Measurements from ENCODE around the gene EXOC3. TPM values are rescaled to one million over a fixed set of nuclear protein-coding genes. Genes with fewer than 3 reads are reported as not detected.

The EXOC3 gene
- total RNA-seq, 1 donor from 2014 or later, result 73.5 TPM

DNA sequence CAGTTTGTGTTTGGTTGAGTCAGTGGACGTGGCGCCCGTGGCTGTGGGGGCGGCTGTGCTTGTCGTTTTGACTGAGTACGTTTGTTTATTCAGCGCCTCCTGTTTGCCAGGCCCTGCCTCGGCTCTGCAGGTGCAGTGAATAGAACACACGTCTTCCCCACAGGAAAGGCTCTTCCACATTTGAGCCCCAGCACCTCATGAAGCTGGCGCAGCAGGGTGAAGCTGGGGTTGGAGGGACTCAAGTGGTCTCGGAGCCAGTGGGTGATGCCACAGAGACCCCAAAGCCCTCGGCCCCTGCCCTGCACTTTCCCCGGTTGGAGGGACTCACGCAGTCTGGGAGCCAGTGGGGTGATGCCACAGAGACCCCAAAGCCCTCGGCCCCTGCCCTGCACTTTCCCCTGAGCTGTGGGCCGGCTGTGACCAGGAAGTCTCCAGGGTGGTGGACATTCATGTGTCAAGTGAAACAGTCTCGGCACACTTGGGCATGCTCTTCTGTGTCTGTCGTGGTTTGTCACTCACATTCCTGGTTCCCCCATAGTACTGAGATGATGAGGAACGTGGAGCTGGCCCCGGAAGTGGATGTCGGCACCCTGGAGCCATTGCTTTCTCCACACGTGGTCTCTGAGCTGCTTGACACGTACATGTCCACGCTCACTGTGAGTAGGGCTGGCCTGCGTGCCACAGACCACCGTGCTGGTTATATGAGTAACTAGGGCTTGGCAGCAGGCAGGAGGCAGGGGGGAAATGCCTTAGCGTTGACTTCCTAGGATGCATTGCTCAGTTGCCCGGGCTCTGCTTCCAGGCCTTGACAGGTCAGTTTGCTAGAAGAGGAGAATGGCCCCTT, 13.6 kb downstream of the EXOC3 start:
- H3K27ac Mint-ChIP-seq, result no peak overlapping the region
- DNase-seq (ENCODE audit: low spot score in 2 of 2, unreplicated experiment in 2 of 2), result no peak

DNA sequence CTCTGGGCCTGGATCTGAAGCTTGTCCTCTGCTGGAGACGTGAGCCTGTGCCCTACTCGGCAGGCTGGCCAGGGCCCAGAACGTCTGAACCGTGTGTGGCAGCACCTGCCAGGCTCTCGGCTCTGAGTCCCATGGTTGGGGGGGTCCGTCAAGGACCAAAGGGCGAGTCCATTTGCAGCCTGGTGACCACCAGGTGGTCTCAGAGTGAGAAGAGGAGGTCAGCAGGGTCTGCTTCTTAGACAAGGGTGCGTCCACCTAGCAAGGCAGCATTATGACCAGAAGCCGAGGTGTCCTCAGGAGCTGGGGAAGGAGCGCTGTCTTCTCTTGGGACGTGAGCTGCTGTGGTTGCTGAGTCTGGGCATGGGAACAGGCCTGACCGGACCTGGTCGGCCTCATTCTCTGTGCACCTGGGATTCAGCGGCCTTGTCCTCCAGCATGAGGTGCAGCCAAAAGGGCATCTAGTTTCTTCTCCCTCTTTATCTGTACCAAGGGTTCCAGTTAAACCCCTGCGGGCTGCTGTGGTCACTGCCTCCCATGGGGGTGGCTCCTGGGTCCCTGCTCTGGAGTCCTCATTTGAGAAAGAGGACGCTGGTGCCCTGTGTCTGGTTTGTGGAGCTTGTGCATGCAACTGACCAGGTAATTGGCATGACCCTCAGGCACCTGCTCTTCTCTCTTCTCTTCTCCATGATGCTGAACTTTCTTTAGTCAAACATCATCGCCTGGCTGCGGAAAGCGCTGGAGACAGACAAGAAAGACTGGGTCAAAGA, 14.4 kb downstream of the EXOC3 start:
- peaks cover 53% of the 10 kb centered on the region for H3K36me3 Mint-ChIP-seq

More for the DNA sequence above, 13.6 kb downstream of the EXOC3 start:
- TF ChIP-seq, protein P1, sequence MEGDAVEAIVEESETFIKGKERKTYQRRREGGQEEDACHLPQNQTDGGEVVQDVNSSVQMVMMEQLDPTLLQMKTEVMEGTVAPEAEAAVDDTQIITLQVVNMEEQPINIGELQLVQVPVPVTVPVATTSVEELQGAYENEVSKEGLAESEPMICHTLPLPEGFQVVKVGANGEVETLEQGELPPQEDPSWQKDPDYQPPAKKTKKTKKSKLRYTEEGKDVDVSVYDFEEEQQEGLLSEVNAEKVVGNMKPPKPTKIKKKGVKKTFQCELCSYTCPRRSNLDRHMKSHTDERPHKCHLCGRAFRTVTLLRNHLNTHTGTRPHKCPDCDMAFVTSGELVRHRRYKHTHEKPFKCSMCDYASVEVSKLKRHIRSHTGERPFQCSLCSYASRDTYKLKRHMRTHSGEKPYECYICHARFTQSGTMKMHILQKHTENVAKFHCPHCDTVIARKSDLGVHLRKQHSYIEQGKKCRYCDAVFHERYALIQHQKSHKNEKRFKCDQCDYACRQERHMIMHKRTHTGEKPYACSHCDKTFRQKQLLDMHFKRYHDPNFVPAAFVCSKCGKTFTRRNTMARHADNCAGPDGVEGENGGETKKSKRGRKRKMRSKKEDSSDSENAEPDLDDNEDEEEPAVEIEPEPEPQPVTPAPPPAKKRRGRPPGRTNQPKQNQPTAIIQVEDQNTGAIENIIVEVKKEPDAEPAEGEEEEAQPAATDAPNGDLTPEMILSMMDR (IDR thresholded peaks at IDR 0.05; ENCODE audit: unreplicated experiment), result no peak
- Mint-ChIP-seq H3K36me3 (peaks cover 53% of the 10 kb centered on the region), H3K4me3 (no peak overlapping the region), H3K9me3 (peaks cover 15% of the 10 kb centered on the region), H3K27me3 (ENCODE audit: low read depth) (no peaks in the 10 kb centered on the region), H3K4me1 (no peaks in the 10 kb centered on the region)

DNA sequence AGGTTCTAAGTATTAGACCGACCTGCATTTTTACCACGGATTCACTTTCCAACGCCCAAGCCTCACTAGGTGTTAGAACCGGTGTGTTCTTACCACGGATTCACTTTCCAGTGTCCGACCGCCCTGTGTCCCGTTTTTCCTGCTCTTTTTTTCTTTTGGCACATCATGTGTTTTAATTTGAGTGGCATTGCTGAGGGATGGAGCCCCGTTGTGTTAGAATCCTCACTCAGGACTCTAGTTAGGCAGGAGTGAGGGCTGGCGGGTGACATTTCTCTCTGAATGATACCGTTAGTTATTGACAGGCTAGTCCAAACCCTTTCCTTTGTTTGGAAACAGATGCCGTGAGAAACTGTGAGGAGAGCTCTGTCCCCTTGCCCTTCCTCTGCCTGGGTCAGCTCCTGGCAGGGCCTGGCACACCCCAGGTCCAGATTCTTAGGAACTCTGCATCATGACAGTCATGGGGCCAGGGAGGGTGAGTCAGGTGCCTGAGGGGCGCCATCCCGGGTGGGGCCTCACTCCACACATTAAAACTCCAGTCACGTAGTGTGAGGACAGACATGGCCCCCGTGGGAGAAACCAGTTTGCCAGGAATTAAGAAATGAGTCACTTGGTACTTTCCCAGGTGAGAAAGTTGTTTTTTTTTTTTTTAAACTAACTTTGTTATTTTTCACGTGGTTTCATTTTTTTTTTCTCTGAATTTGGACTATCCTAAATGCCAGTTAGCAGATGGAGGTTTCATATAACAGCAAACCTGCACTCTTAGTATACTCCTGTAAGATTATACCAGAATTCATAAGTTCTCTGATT, 15.8 kb downstream of the EXOC3 start:
- DNase-seq (ENCODE audit: low spot score in 2 of 2, unreplicated experiment in 2 of 2), result no peak

More for the DNA sequence above, 14.4 kb downstream of the EXOC3 start:
- DNase-seq (ENCODE audit: low spot score in 2 of 2, unreplicated experiment in 2 of 2), result no peak
- no peak overlapping the region for H3K27ac Mint-ChIP-seq
- TF ChIP-seq, protein P1 (IDR thresholded peaks at IDR 0.05; ENCODE audit: unreplicated experiment), result no peak
- no peaks in the 10 kb centered on the region for H3K4me1 Mint-ChIP-seq
- H3K4me3 Mint-ChIP-seq, result no peak overlapping the region
- peaks cover 7% of the 10 kb centered on the region for H3K9me3 Mint-ChIP-seq
- H3K27me3 Mint-ChIP-seq (ENCODE audit: low read depth), result no peaks in the 10 kb centered on the region

DNA sequence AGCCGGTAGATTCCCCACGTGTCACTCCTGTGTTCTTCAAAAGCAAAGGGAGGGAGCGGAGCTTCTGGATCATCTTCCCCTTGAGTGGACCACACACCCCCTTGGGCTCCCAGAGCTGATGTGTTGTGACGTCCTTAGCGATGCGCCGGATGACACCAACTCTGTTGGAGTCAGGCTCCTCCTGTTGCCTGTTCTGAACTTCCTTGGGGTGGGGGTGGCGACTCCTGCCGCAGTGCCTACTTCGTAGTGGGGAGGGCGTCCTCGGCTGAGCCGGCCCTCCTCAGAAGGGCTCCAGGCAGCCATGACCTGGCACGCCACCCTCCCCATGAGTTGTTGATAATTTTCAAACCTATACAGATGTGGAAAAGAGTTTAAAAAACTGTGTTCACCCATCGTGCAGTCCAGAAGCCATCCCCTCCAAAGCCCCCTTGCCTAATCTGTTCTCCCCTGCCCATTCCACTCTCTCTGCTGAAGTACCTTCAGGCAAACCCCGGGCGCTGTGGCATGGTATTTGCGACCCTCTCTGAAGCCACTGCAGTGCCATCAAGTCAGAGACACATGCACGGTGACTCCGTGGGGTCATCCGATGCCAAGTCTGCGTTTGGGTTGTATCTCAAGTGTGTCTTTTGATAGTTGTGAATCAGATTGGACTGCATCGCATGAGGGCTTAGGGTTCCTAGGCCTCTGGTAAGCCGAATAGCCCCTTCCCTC, 16.7 kb downstream of the EXOC3 start:
- TF ChIP-seq, protein P1 (IDR thresholded peaks at IDR 0.05; ENCODE audit: unreplicated experiment), result no peak
- Mint-ChIP-seq H3K4me3 (no peak overlapping the region), H3K36me3 (peaks cover 47% of the 10 kb centered on the region), H3K27me3 (ENCODE audit: low read depth) (no peaks in the 10 kb centered on the region), H3K9me3 (no peaks in the 10 kb centered on the region), H3K4me1 (no peaks in the 10 kb centered on the region), H3K27ac (no peak overlapping the region)
- DNase-seq (ENCODE audit: low spot score in 2 of 2, unreplicated experiment in 2 of 2), result no peak

More for the DNA sequence above, 15.8 kb downstream of the EXOC3 start:
- Mint-ChIP-seq H3K4me1 (no peaks in the 10 kb centered on the region), H3K27me3 (ENCODE audit: low read depth) (no peaks in the 10 kb centered on the region), H3K36me3 (peaks cover 50% of the 10 kb centered on the region), H3K9me3 (no peaks in the 10 kb centered on the region), H3K27ac (peak overlapping the region; percentile 28), H3K4me3 (no peak overlapping the region)
- TF ChIP-seq, protein P1 (IDR thresholded peaks at IDR 0.05; ENCODE audit: unreplicated experiment), result no peak

DNA sequence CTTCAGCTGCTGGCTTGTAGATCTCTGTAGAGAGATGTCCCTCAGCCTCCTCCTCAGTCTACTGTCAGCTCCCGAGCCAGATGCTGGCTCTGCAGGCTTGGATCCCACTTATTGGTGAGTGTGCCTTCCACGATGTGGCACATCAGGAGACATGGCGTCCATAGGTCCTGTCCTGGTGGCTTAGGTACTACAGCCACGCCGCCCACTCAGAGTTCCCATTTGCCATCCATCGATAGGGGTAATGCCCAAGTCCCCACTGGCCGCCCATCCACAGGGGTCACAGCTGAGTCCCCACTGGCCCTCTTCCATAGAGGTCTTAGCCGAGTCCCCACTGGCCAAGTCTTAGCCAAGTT, 17.3 kb downstream of the EXOC3 start:
- no peak overlapping the region for H3K4me3 Mint-ChIP-seq
- H3K4me1 Mint-ChIP-seq, result no peaks in the 10 kb centered on the region
- H3K9me3 Mint-ChIP-seq, result no peaks in the 10 kb centered on the region
- peaks cover 44% of the 10 kb centered on the region for H3K36me3 Mint-ChIP-seq
- no peak overlapping the region for H3K27ac Mint-ChIP-seq
- TF ChIP-seq, protein P1 (IDR thresholded peaks at IDR 0.05; ENCODE audit: unreplicated experiment), result no peak
- DNase-seq (ENCODE audit: low spot score in 2 of 2, unreplicated experiment in 2 of 2), result no peak
- no peaks in the 10 kb centered on the region for H3K27me3 Mint-ChIP-seq (ENCODE audit: low read depth)

Measured in mesothelial cell of epicardium (in vitro differentiated cells).